ENCODE results near the gene CCN5.

CCN5 gene

GRCh38 chr20:44727651-44728050 lies 12.5 kb downstream of the CCN5 start:
- DNase-seq (ENCODE audit: low read depth), result no peak
- no peak overlapping the region for H3K4me3 ChIP-seq (ENCODE audit: low read depth, low read length)
- TF ChIP-seq MAX (IDR thresholded peaks at IDR 0.05; ENCODE audit: low read depth, low read length), result no peak
- TF ChIP-seq MYC (IDR thresholded peaks at IDR 0.05; ENCODE audit: low read depth, low read length), result no peak
- no peak for TF ChIP-seq POLR2A (IDR thresholded peaks at IDR 0.05; ENCODE audit: extremely low read depth, insufficient read length)
- TF ChIP-seq CTCF (IDR thresholded peaks at IDR 0.05; ENCODE audit: low read depth, low read length), result no peak

GRCh38 chr20:44728801-44729443 lies 13.8 kb downstream of the CCN5 start:
- peak; percentile 63 for DNase-seq (ENCODE audit: low read depth)
- TF ChIP-seq MYC (IDR thresholded peaks at IDR 0.05; ENCODE audit: low read depth, low read length) (no peak), CTCF (IDR thresholded peaks at IDR 0.05; ENCODE audit: low read depth, low read length) (no peak), MAX (IDR thresholded peaks at IDR 0.05; ENCODE audit: low read depth, low read length) (no peak)
- no peak overlapping the region for H3K4me3 ChIP-seq (ENCODE audit: low read depth, low read length)

- no peak overlapping the region for H3K4me3 ChIP-seq (ENCODE audit: low read depth, low read length)
- TF ChIP-seq POLR2A (IDR thresholded peaks at IDR 0.05; ENCODE audit: extremely low read depth, insufficient read length) (no peak), MYC (IDR thresholded peaks at IDR 0.05; ENCODE audit: low read depth, low read length) (no peak), CTCF (IDR thresholded peaks at IDR 0.05; ENCODE audit: low read depth, low read length) (no peak), MAX (IDR thresholded peaks at IDR 0.05; ENCODE audit: low read depth, low read length) (no peak)
- no peak for DNase-seq (ENCODE audit: low read depth)
These were observed 15.3 kb downstream of the CCN5 start for GRCh38 chr20:44730441-44730840.

- no peak overlapping the region for H3K4me3 ChIP-seq (ENCODE audit: low read depth, low read length)
- no peak for TF ChIP-seq MAX (IDR thresholded peaks at IDR 0.05; ENCODE audit: low read depth, low read length)
- TF ChIP-seq MYC (IDR thresholded peaks at IDR 0.05; ENCODE audit: low read depth, low read length), result no peak
- no peak for TF ChIP-seq POLR2A (IDR thresholded peaks at IDR 0.05; ENCODE audit: extremely low read depth, insufficient read length)
- no peak for TF ChIP-seq CTCF (IDR thresholded peaks at IDR 0.05; ENCODE audit: low read depth, low read length)
- DNase-seq (ENCODE audit: low read depth), result no peak
These were observed 16.5 kb downstream of the CCN5 start for GRCh38 chr20:44731657-44732056.

- DNase-seq (ENCODE audit: low read depth), result no peak
- no peak for TF ChIP-seq POLR2A (IDR thresholded peaks at IDR 0.05; ENCODE audit: extremely low read depth, insufficient read length)
- H3K4me3 ChIP-seq (ENCODE audit: low read depth, low read length), result no peak overlapping the region
These were observed 17.2 kb downstream of the CCN5 start for GRCh38 chr20:44732327-44732726.

- no peak overlapping the region for H3K4me3 ChIP-seq (ENCODE audit: low read depth, low read length)
- DNase-seq (ENCODE audit: low read depth), result peak; percentile 71
- TF ChIP-seq CTCF (IDR thresholded peaks at IDR 0.05; ENCODE audit: low read depth, low read length) (peak; percentile 95), POLR2A (IDR thresholded peaks at IDR 0.05; ENCODE audit: extremely low read depth, insufficient read length) (no peak), MAX (IDR thresholded peaks at IDR 0.05; ENCODE audit: low read depth, low read length) (peak; percentile 69), MYC (IDR thresholded peaks at IDR 0.05; ENCODE audit: low read depth, low read length) (peak; percentile 50; the same call in 1 of the 2 replicates)
These were observed 18.3 kb downstream of the CCN5 start for GRCh38 chr20:44733341-44734069.
